AG09309 (cell line): ENCODE results near the gene SMOC2.

ENCODE experiments used
- DNase-seq: peaks from one replicate; pipeline ENCODE4 v3.0.0-alpha.2; 2010; ENCODE audit warnings: low read depth
- H3K4me3 ChIP-seq: 2 replicates; pipeline ENCODE4 v1.5.1; 2011; ENCODE audit warnings: mild to moderate bottlenecking, low read depth, low read length, moderate library complexity; ENCODE audit not compliant: control insufficient read depth
- TF ChIP-seq, protein P1 (sequence below): IDR thresholded peaks from 2 replicates; pipeline ENCODE4 v1.5.1; 2011; ENCODE audit warnings: mild to moderate bottlenecking, low read depth, low read length, inconsistent platforms; ENCODE audit not compliant: insufficient read depth, control insufficient read depth; ENCODE audit errors: missing control alignments

Gene SMOC2

DNA sequence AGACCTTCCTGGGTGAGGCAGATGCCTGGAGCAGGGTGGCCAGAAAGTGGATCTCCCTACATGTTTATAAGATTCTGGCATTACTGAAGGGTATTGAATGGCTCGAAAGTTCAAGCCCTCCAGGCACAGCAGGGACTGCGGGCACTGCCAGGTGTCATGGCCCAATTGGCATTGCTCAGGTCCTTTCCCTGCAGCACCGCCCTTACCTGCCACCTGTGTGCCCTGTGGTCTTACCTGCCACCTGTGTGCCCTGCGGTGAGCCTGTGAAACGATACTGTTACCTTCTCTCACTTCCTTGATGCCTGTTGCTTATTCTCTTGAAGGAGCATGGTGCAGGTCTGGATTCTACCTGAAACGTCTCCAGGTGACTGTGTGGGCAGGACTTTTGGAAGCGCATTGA is 32.2 kb downstream of the SMOC2 start:
- no peak overlapping the region for H3K4me3 ChIP-seq
- DNase-seq = no peak
- TF ChIP-seq, protein P1, sequence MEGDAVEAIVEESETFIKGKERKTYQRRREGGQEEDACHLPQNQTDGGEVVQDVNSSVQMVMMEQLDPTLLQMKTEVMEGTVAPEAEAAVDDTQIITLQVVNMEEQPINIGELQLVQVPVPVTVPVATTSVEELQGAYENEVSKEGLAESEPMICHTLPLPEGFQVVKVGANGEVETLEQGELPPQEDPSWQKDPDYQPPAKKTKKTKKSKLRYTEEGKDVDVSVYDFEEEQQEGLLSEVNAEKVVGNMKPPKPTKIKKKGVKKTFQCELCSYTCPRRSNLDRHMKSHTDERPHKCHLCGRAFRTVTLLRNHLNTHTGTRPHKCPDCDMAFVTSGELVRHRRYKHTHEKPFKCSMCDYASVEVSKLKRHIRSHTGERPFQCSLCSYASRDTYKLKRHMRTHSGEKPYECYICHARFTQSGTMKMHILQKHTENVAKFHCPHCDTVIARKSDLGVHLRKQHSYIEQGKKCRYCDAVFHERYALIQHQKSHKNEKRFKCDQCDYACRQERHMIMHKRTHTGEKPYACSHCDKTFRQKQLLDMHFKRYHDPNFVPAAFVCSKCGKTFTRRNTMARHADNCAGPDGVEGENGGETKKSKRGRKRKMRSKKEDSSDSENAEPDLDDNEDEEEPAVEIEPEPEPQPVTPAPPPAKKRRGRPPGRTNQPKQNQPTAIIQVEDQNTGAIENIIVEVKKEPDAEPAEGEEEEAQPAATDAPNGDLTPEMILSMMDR = no peak

DNA sequence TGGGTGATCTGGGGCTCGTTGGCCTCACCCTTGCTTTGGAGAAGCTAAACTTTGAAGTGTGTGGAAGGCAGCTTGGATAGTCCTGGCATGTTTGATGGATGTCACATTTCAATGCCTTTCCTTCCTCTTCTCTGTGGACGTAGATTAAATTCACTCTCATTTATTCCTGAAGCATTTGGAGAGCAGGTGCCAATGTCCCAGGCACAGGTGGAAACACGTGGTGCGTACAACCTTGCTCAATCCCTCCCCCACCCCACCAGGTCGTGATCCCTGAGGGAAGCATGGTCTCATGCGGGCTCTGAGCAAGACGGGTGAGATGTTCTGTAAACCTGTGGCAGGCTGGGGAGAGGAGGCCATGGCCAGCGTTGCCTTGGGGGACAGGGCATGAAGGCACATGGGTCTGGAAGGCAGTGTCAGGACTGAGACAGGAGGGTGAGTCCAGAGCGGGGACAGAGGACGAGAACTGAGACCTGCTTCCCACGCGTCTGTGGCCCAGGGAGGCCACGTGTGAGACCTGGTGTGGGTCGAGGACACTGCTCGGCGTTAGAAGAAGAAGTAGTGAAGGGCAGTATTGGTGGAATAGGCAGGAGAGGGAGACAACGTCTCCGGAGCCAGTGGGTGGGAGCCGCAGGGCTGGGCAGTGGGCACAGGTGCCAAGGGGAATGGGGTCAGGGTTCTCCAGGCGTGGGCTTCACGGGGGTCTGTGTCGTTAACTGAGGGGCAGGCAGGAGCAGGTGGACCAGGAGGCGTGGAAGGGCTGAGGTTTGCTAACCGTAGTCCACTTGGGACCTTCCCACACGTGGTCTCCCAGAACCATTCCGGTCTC is 34.4 kb downstream of the SMOC2 start:
- H3K4me3 ChIP-seq = no peak overlapping the region
- TF ChIP-seq, protein P1 = no peak
- DNase-seq = no peak

DNA sequence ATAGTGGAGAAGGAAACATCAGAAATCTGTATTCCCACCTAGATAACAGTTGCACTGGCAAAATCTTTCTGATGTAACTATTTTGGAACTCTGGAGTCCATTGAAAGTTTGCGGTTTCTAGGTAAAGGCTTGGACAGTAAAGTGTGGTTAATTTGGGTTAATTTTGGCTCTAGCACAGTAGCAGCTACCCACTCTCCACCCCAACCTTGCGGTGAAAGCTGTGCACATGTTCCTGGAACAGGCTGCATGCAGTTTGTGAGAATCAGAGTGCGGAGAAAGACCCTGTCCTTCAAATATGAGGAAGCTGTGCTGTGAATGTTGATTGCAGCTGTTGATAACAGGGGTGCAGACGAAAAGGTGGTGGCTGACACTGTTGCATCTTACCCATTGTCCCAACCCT is 38.4 kb downstream of the SMOC2 start:
- TF ChIP-seq, protein P1 = no peak
- DNase-seq = no peak
- H3K4me3 ChIP-seq = no peak overlapping the region

DNA sequence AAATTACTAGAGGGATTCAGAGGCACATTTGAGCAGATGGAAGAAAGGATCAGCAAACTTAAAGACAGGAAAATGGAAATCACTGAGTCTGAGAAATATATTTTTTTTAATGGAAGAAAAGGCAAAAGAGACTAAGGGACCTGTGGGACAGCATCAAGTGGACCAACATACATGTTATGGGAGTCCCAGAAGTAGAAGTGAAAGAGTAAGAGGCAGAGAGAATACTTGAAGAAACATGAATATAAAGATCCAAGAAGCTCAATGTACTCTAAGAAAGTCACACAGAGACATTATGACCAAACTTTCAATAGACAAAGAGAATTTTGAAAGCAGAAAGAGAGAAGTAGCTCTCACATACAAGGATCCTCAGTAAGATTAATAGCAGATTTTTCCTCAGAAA is 39.5 kb downstream of the SMOC2 start:
- DNase-seq = no peak
- TF ChIP-seq, protein P1 = no peak
- H3K4me3 ChIP-seq = no peak overlapping the region

DNA sequence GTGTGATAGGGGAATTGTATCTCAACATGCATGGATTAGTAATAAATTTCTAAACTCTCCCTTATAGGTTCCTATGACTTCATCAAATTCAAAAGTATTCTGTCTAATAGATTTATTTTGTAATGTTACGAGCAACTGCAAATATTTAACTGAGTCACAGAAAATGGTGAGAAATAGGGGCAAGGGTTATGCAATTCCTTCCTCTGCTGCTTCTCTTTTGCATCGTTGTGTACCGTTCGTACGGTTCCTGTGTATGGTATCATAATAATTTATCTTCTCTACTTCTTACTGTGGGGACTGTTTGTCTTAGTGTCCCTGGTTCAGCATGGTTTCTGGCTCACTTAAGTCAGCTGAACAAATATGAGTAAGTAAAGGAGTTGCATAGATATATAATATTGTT is 44.8 kb downstream of the SMOC2 start:
- DNase-seq = no peak
- TF ChIP-seq, protein P1 = no peak
- no peak overlapping the region for H3K4me3 ChIP-seq

DNA sequence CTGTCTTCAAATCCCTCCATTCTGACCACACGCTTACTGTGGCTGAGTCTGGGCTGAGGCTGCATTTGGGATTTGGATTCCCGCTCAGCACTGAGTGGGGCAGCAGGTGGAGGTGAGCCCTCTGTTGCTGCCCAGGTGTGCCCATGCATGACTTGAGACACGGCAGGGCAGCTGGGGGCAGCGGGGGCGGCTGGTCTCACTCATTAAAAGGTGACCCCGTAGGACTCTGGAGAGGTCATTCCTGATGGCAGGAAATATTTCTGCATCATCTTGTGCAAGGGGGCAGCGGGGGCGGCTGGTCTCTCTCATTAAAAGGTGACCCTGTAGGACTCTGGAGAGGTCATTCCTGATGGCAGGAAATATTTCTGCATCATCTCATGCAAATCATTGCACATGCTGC is 49.8 kb downstream of the SMOC2 start:
- DNase-seq = no peak
- TF ChIP-seq, protein P1 = no peak
- no peak overlapping the region for H3K4me3 ChIP-seq
